GM23338 (cell line): ENCODE results near the gene MGLL.

Experiments
- CREB1 ChIP-seq: fragments of 250-450 bp; sonication (Bioruptor Pico); IDR thresholded peaks from 2 replicates; pipeline ENCODE4 v1.5.0; 2020; ENCODE audit warnings: low read depth, mild to moderate bottlenecking, moderate library complexity
- ETS1 ChIP-seq: IDR thresholded peaks from 2 replicates; pipeline ENCODE4 v1.6.1; 2016; ENCODE audit warnings: antibody characterized with exemption
- EZH2 ChIP-seq: fragments of 200-600 bp; sonication (generic); IDR thresholded peaks from one replicate; pipeline ENCODE4 v1.8.0; 2017; ENCODE audit warnings: antibody characterized with exemption, mild to moderate bottlenecking, low read depth; ENCODE audit not compliant: unreplicated experiment
- EZH2phosphoT487 ChIP-seq: fragments of 200-600 bp; sonication (generic); IDR thresholded peaks from one replicate; pipeline ENCODE4 v1.8.1; 2018; ENCODE audit warnings: antibody characterized with exemption; ENCODE audit not compliant: unreplicated experiment
- JUNB ChIP-seq: IDR thresholded peaks from one replicate; pipeline ENCODE4 v1.6.1; 2016; ENCODE audit warnings: antibody characterized with exemption; ENCODE audit not compliant: unreplicated experiment
- NANOG ChIP-seq: IDR thresholded peaks from 2 replicates; pipeline ENCODE4 v1.6.1; 2016; ENCODE audit warnings: antibody characterized with exemption, borderline replicate concordance
- POLR2AphosphoS5 ChIP-seq: IDR thresholded peaks from 2 replicates; pipeline ENCODE4 v1.6.1; 2016; ENCODE audit warnings: antibody characterized with exemption, low read depth
- ZNF114 ChIP-seq: fragments of 250-450 bp; sonication (Bioruptor Pico); IDR thresholded peaks from 2 replicates; pipeline ENCODE4 v1.5.0; 2020; ENCODE audit warnings: mild to moderate bottlenecking, moderate library complexity
- TF ChIP-seq, protein P1 (sequence below), 2 experiments: fragments of 200-600 bp in 1 of 2; sonication (generic) in 1 of 2; conservative IDR thresholded peaks; 2 replicates each; pipeline versions ENCODE4 v1.5.1 to v1.6.1; 2016 to 2017; ENCODE audit warnings: antibody characterized with exemption in 2 of 2, low read depth in 2 of 2, mild to moderate bottlenecking in 2 of 2, moderate library complexity in 1 of 2
- TF ChIP-seq, protein P2 (sequence below): IDR thresholded peaks from one replicate; pipeline ENCODE4 v1.6.1; 2018; ENCODE audit warnings: antibody characterized with exemption; ENCODE audit not compliant: unreplicated experiment

GRCh38 chr3:127808197-127808596 lies 14.1 kb downstream of the MGLL start:
- TF ChIP-seq POLR2AphosphoS5 (no peak), EZH2 (no peak), CREB1 (CRISPR knock-in tag) (no peak), ETS1 (no peak), JUNB (no peak), EZH2phosphoT487 (no peak), NANOG (no peak), ZNF114 (CRISPR knock-in tag) (no peak)
- TF ChIP-seq, protein P1, sequence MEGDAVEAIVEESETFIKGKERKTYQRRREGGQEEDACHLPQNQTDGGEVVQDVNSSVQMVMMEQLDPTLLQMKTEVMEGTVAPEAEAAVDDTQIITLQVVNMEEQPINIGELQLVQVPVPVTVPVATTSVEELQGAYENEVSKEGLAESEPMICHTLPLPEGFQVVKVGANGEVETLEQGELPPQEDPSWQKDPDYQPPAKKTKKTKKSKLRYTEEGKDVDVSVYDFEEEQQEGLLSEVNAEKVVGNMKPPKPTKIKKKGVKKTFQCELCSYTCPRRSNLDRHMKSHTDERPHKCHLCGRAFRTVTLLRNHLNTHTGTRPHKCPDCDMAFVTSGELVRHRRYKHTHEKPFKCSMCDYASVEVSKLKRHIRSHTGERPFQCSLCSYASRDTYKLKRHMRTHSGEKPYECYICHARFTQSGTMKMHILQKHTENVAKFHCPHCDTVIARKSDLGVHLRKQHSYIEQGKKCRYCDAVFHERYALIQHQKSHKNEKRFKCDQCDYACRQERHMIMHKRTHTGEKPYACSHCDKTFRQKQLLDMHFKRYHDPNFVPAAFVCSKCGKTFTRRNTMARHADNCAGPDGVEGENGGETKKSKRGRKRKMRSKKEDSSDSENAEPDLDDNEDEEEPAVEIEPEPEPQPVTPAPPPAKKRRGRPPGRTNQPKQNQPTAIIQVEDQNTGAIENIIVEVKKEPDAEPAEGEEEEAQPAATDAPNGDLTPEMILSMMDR (conservative IDR thresholded peaks at IDR 0.05; ENCODE audit: low read depth in 2 of 2), result no peak
- TF ChIP-seq, protein P2, sequence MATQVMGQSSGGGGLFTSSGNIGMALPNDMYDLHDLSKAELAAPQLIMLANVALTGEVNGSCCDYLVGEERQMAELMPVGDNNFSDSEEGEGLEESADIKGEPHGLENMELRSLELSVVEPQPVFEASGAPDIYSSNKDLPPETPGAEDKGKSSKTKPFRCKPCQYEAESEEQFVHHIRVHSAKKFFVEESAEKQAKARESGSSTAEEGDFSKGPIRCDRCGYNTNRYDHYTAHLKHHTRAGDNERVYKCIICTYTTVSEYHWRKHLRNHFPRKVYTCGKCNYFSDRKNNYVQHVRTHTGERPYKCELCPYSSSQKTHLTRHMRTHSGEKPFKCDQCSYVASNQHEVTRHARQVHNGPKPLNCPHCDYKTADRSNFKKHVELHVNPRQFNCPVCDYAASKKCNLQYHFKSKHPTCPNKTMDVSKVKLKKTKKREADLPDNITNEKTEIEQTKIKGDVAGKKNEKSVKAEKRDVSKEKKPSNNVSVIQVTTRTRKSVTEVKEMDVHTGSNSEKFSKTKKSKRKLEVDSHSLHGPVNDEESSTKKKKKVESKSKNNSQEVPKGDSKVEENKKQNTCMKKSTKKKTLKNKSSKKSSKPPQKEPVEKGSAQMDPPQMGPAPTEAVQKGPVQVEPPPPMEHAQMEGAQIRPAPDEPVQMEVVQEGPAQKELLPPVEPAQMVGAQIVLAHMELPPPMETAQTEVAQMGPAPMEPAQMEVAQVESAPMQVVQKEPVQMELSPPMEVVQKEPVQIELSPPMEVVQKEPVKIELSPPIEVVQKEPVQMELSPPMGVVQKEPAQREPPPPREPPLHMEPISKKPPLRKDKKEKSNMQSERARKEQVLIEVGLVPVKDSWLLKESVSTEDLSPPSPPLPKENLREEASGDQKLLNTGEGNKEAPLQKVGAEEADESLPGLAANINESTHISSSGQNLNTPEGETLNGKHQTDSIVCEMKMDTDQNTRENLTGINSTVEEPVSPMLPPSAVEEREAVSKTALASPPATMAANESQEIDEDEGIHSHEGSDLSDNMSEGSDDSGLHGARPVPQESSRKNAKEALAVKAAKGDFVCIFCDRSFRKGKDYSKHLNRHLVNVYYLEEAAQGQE, result no peak
